Neutrophil (primary cell): ENCODE data around the gene PDE1C.

ENCODE experiments used
- H3K27ac ChIP-seq: fragments of 200-600 bp; sonication (generic); 2 replicates; pipeline ENCODE4 v1.5.1; 2016; ENCODE audit warnings: mild to moderate bottlenecking, moderate library complexity
- H3K27me3 ChIP-seq: fragments of 200-600 bp; sonication (generic); 2 replicates; pipeline ENCODE4 v1.6.0; 2016; ENCODE audit warnings: mild to moderate bottlenecking
- H3K36me3 ChIP-seq: fragments of 200-600 bp; sonication (generic); 2 replicates; pipeline ENCODE4 v1.5.1; 2017
- H3K4me1 ChIP-seq, 2 experiments: fragments of 200-600 bp in 1 of 2; sonication (generic) in 1 of 2; 1 replicate in 1 of 2; 2 replicates in 1 of 2; pipeline versions ENCODE4 v1.5.1 to v1.6.1; 2013 to 2016; ENCODE audit warnings: low read depth in 1 of 2, low read length in 1 of 2, mild to moderate bottlenecking in 1 of 2, moderate library complexity in 1 of 2; ENCODE audit not compliant: control insufficient read depth in 1 of 2, insufficient read depth in 1 of 2
- H3K4me3 ChIP-seq, 2 experiments: fragments of 200-600 bp in 1 of 2; sonication (generic) in 1 of 2; 1 replicate in 1 of 2; 2 replicates in 1 of 2; pipeline ENCODE4 v1.5.1; 2013 to 2016; ENCODE audit warnings: low read depth in 1 of 2, low read length in 1 of 2, mild to moderate bottlenecking in 1 of 2, moderate library complexity in 1 of 2
- H3K9me3 ChIP-seq: fragments of 200-600 bp; sonication (generic); 2 replicates; pipeline ENCODE4 v1.5.1; 2016
- CTCF ChIP-seq: fragments of 200-600 bp; sonication (generic); IDR thresholded peaks from 2 replicates; pipeline ENCODE4 v1.5.1; 2016; ENCODE audit warnings: antibody characterized with exemption

Gene PDE1C

DNA sequence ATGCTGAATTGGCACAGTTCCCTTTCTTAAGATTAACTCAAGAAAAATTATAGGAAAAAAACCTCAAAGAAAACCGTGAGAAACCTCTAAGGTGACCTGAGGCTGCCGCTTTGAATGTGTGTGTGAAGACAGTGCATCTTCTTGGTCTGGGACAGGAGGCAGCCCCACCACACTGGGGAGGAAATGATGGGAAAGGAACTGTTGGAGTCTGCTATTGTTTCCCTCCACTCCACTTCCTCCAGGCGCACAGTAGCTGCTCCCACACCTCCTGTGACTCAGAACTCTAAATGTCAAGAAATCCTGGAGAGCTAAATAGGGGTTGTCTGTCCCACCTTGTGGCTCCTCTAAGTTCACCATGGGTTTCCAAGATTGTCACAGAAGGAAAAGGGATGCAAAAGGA, 179.4 kb downstream of the PDE1C start:
- no peaks in the 10 kb centered on the region for H3K27me3 ChIP-seq
- H3K4me1 ChIP-seq: peaks cover 11 to 17% of the 10 kb centered on the region in 2 experiments
- H3K9me3 ChIP-seq: no peaks in the 10 kb centered on the region
- no peak for TF ChIP-seq CTCF
- H3K4me3 ChIP-seq: no peak overlapping the region
- no peaks in the 10 kb centered on the region for H3K36me3 ChIP-seq
- peak overlapping the region; percentile 79 for H3K27ac ChIP-seq

- TF ChIP-seq CTCF: no peak
- H3K27me3 ChIP-seq: no peaks in the 10 kb centered on the region
- no peaks in the 10 kb centered on the region for H3K9me3 ChIP-seq
- peak overlapping the region; percentile 79 for H3K27ac ChIP-seq
- H3K4me3 ChIP-seq: no peak overlapping the region
- no peaks in the 10 kb centered on the region for H3K36me3 ChIP-seq
- H3K4me1 ChIP-seq: peaks cover 14 to 20% of the 10 kb centered on the region in 2 experiments
Observed at GRCh38 chr7:31890198-31890597, 180.0 kb downstream of the PDE1C start.

DNA sequence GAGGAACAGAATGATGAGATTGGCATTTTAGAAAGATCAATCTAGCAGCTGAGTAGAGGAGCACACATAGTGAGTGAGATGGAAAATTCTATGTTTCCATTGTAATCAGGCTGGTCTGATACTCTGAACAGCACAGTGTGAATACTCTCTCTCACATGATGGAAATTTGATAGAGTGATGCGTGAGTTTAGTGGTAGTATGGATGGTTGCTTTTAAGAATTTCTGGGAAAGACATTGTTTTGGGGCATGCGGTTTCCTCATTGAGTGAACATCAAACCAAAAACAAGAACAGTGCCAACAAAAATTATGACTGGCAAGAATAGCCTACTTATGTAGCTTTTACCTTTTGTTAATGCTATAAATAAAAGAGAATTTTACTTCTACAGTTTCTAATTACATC, 183.2 kb downstream of the PDE1C start:
- no peak overlapping the region for H3K4me3 ChIP-seq
- H3K4me1 ChIP-seq: peaks cover 30 to 41% of the 10 kb centered on the region in 2 experiments
- H3K36me3 ChIP-seq: no peaks in the 10 kb centered on the region
- TF ChIP-seq CTCF: no peak
- no peak overlapping the region for H3K27ac ChIP-seq
- H3K9me3 ChIP-seq: no peaks in the 10 kb centered on the region
- H3K27me3 ChIP-seq: no peaks in the 10 kb centered on the region

DNA sequence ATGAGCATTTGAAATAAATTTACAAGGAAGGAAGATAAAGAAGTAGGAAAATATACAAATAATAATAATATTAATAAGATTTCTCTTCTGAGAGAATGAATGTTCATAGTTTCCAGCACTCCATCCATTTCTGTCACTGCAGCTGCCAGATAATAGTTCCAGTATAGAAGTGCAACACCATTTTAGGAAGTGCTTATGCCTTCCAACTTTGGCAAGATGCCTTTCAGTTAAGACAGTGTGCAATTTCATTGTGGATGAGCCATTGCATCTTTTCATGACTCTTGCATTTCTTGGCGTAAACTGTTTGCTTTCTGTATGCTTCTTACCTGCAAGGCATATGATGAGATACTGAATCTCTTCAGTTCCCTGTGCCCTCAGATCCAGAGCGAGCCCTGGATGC, 185.0 kb downstream of the PDE1C start:
- H3K27ac ChIP-seq: peak overlapping the region; percentile 89
- H3K36me3 ChIP-seq: no peaks in the 10 kb centered on the region
- no peaks in the 10 kb centered on the region for H3K27me3 ChIP-seq
- H3K4me1 ChIP-seq: peaks cover 24 to 33% of the 10 kb centered on the region in 2 experiments
- no peak overlapping the region for H3K4me3 ChIP-seq
- no peaks in the 10 kb centered on the region for H3K9me3 ChIP-seq
- no peak for TF ChIP-seq CTCF

GRCh38 chr7:31883761-31884164, 186.4 kb downstream of the PDE1C start:
- peak overlapping the region; percentile 89 for H3K27ac ChIP-seq
- H3K9me3 ChIP-seq: no peaks in the 10 kb centered on the region
- H3K4me1 ChIP-seq: peaks cover 19 to 24% of the 10 kb centered on the region in 2 experiments
- H3K27me3 ChIP-seq: no peaks in the 10 kb centered on the region
- H3K4me3 ChIP-seq: peak overlapping the region; percentile 22 to 23
- H3K36me3 ChIP-seq: no peaks in the 10 kb centered on the region
- TF ChIP-seq CTCF: no peak

GRCh38 chr7:31882187-31882586, 188.0 kb downstream of the PDE1C start:
- H3K4me3 ChIP-seq: no peak overlapping the region
- no peaks in the 10 kb centered on the region for H3K36me3 ChIP-seq
- H3K27ac ChIP-seq: no peak overlapping the region
- peaks cover 19 to 24% of the 10 kb centered on the region in 2 experiments for H3K4me1 ChIP-seq
- H3K9me3 ChIP-seq: no peaks in the 10 kb centered on the region
- no peak for TF ChIP-seq CTCF
- H3K27me3 ChIP-seq: no peaks in the 10 kb centered on the region
